RKO (cell line): ENCODE measurements around the gene SNAI3.

Source experiments
- DNase-seq: peaks from one replicate; pipeline ENCODE4 v3.0.0-alpha.2; 2016; ENCODE audit warnings: low spot score

Gene SNAI3

DNA sequence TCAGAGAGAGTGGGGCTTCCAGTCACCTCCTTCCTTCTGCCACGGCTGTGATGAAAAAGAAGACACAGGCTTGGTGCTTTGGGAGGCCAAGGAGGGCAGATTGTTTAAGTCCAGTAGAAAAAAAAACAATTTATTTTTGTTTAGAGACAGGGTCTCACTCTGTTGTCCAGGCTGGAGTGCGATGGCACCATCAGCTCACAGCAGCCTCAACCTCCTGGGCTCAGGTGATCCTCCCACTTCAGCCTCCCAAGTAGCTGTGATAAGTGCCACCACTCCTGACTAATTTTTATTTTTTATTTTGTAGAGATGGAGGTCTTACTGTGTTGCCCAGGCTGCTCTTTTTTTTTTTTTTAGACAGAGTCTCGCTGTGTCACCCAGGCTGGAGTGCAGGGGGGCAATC is 20.7 kb downstream of the SNAI3 start:
- DNase-seq: no peak

DNA sequence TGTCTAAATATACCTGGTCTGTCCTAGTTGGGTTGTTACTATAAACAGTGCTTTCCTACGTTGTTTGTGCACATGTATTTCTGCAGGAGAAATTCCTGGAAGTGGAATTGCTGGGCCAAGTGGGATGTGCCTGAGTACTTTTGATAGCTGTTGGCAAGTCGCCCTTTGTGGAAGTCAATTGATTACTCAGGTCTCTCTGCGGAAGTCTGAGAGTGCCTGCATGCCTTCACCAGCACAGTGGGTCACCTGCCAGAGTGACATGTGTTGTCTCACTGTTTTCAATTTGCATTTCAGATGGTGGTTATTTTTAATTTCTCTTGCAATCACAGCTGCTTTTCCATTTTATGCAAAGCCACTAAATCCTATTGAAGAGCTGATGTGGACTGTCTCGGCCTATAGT is 21.2 kb downstream of the SNAI3 start:
- no peak for DNase-seq

DNA sequence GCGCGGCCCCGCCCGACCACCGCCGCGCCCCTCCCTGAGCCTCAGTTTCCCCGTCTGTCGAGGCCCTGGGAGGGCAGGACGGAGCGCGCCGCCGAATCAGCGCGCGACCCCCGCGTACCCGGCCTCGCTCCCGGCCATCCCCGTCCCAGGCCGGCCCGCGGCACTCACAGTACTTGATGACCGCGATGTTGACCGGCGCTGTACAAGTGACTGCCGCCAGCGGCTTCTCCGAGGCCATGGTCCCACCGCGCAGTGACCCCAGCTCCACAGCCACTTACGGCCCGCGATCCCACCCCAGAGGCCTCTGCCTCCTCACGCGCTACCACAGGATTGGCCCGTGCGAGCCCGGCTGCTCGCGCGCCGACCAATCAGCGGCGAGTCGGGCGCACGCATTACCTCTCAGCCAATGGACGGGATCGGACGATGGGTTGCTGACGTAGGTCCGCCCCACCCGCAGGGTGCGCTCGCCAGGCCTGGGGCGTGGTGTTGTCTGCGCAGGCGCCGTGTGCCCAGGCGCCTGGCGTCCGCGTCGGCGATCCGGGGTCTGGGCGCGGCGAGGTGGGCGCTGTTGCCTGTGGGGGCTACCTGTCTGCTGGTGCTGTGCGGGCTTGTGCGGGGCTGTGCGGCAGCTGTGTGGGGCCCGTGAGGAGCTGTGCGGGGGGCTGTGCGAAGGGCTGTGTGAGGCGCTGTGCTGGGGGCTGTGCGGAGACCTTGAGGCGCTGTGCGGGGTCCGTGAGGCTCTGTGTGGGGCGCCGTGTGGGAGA is 23.3 kb downstream of the SNAI3 start, which contains the start of gene MVD:
Gene MVD (minus strand): TSS at position 249 of the 764 bp plus-strand sequence. CDS start 11 bp downstream, at position 238.
- DNase-seq: peak; percentile 98

DNA sequence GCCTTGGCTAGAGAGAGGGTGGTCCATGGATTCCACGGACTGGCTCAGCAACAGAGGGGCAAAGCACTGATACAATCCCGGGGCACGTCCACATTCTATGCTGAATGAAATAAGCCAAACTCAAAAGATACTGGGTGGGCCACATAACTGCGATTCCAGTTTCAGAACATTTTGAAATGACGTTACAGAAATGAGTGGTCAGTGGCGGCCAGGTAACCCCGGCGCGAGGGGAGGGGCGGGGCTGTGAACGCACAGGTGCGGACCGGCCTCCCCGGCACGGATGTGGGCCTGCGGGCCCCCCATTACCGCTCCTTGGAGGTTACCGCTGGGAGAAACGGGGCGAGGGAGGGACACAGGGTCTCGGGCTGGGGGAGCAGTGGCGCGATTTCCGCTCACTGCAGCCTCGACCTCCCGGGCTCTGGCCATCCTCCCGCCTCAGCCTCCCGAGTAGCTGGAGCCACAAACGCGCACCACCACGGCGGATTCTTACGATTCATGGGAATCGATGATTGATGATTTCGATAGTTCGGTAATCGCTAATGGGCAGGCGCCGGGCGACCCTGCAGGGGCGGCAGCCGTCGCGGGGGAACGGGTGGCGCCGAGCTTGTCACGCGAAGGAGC is 24.0 kb downstream of the SNAI3 start:
- no peak for DNase-seq

DNA sequence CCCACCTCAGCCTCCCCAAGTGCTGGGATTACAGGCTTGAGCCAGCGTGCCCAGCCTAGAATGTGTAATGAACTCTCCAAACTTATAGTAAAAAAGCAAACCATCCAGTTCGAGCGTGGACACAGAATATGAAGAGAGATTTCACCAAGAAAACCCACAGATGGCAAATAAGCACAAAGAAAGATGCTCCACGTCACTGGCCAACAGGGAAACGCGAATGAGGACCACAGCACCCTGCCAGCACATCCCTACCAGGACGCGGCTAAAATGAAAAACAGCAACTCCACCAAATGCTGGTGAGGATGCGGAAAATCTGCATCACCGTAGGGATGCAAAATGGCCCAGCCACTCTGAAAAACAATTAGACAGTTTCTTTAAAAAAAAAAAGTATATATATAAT is 24.8 kb downstream of the SNAI3 start:
- no peak for DNase-seq

DNA sequence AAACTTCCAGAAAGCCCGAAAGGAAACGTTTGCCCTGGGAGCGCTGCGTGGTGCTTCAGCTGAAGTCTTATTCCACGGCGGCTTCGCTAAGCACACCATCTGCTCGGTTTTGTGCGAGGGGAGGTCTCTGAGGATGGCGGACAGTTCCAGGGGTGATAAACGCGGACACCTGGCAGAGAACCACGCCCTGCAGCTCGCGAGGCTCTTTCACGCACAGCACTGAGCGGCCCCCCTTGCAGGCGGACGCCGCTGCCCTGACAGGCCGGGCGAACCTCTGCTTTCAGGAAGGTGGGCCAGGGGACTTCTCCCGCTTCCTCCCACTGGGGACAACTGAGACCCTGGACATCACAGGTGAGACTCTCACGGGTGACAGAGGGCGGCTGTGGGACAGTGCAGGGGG is 27.1 kb downstream of the SNAI3 start:
- no peak for DNase-seq

DNA sequence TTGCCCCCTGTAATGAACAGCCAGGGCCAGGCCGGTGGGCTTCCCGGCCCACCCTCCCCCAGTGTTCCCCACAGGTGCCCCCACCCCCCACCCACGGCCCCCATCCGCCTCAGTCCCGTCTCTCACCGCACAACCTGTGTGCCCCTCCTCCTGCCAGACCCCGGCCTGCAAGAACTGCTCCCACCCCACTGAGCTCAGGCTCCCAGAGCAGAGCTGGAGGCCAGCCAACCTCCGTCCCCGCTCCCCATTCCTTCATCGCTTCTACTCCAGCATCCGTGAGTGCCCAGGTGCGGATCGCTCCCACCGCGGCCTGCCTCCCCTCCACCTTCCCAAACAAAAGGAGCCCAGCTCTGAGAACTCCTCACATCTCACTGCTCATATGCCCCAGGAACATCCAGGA is 27.6 kb downstream of the SNAI3 start:
- no peak for DNase-seq

DNA sequence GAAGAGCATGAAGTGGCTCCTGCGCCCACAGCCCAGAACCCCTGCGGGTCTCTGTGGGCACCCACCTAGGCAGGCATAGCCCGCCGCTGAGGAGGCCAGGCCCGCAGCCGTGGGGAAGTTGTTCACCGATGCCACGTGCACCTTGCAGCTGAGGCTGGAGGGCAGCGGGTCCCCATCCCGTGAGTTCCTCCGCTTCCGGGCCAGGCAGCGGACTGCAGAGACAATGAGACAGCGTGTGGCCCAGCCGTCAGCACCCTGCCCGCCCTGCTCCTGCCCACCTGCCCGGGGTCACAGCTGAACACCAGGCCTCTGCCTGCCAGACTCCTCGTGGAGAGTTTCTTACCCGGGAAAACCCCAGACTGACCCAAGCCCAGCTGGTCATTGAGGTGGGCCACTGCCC is 28.9 kb downstream of the SNAI3 start:
- DNase-seq: no peak

DNA sequence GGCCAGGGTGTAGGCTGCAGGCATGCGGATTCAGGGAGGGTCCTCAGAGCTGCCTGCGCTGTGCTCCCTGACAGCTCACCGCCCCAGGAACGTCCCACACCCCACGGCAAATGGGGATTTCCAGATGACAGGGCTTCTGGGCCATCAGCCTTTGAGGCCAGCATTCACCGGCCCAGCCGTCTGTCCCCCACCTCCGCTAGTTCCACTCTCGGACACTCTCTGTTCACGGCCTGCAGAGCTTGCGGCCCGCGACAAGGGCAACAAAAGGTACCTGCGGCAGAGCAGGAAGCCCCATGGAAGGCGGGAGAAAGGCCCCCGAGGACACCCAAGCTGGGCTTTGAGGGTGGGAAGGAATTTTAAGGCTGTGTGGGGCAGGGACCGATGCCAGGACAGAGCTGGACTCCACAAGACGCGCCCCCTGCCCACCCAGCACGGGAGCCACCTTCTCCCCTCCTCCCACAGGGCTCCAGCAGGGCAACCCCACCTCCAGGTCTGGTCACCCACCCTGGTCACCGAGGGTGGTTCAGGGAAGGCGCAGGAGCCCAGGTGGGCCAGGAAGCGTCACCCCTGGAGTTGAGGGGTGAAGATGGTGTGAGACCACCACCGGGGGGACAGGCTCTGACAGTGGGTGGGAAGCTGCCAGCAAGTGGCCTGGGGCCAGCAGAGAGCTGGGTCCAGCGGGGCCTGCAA is 29.9 kb downstream of the SNAI3 start:
- no peak for DNase-seq

DNA sequence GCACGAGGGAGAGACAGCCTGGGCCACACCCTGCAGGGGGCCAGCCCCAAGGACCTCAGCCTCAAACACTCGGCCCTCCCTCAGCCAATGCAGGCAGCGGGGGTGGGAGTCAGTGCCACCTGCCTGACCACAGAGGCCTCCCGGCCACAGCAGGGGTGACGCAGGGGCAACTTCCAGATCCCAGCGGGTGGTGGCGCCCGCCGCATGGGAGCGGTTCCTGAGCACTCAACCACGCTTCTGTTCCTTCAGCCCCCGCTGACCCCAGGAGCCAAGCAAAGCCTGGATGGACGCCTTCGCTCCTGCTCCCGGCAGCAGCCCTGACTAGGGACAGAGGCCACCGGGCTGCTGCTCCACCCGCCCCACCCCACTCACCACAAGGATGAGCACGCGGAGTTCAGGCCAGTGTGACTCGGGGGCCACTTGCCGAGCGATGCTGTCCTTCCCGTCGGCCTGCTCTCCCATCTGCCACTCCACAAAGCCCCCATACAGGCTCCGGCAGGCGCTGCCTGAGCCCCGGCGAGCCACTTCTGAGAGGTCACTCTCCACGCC is 30.5 kb downstream of the SNAI3 start:
- no peak for DNase-seq

DNA sequence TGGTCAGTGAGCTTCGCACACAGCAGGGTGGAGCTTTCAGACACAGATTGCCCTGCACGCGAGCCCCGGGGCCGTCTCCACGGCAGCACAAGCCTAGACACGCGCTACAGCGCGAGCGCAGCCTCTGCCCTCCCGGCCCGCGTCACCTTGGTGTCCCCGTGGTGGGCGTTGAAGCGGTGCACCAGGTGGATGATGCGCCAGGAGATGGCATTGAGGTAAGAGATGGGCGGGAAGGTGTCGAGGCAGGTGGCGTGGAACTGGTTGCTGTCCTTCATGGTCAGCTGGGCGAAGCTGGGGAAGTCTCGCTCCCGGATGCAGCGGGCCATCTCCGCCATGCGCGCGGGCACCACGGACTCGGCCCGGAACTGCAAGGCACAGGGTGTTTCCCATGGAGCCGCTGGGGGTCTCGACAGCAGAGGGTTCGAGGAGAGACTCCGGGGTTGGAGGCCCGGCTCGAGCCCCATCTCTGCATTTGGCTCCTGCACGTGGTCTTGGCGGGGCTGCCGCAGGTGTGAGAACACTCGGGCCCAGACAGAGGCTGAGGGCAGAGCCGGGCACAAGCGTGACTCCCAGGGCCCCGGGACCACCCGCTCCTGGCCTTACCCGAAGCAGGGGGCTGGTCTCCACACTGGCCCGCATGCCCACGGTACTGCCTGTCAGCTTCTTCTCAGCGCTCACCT is 31.1 kb downstream of the SNAI3 start:
- DNase-seq: no peak

DNA sequence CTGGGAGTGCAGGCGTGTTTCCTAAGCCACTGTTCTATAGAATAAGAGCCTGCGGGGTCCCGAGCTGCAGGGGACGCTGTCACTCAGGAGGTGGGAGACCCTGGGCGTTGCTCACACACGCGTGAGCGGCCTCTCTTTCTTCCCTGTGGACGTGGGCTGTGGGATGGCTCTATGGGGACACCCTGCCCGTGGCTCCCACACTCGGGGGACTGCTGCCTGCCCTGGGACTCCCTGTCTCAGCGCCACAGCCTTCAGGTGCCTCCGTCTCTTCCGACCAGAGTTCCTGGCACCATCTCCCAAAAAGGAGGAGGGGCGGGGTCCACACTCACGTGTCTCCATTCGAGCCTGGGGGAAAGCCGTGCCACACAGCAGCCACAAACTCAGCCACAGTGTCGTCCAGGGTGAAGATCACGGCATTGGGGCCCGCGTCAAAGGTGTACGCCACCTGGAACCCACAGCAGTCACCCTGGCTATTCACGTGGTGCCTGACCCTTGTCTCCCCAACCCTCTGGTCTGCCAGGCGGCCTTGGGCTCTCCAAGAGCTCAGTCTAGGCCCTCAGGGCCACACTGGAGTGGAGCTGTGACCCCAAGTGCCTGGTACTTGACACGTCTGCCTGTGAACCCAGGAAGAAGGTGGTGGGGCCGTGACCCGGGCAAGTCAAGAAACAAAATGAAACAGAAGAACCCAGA is 31.8 kb downstream of the SNAI3 start:
- no peak for DNase-seq

DNA sequence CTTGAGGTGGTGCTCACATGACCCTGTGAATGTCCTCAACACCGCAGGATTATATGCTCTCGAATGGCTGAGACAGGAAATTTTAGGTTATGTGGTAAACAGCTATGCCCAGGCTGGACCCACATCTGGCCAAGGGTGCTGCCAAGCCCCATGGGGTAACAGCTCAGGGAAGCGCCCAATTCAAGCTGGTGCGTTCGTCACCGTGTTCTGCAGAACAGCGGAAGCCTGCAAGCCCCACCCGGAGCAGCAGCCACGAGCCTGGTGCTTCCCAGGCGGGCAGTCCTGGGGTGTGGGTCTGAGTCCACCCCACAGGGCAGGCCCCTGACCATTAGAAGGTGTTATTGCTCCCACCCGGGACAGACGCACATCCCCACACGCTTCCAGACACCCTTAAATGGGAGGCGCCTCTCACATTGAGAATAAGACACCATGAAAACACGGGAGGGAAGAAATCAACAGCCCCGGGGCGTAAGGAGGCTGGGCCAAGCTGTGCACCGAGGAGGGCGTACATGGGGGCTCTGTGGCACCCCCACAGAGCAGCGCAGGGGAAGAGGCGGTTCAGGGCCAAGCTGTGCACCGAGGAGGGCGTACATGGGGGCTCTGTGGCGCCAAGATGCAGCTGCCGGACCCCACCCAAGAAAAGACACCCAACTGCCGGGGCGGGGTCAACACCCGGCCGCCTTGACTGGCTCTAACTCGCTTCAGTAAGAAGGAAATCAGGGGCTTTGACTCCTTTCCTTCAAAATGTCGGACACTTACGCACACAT is 32.5 kb downstream of the SNAI3 start:
- DNase-seq: no peak

DNA sequence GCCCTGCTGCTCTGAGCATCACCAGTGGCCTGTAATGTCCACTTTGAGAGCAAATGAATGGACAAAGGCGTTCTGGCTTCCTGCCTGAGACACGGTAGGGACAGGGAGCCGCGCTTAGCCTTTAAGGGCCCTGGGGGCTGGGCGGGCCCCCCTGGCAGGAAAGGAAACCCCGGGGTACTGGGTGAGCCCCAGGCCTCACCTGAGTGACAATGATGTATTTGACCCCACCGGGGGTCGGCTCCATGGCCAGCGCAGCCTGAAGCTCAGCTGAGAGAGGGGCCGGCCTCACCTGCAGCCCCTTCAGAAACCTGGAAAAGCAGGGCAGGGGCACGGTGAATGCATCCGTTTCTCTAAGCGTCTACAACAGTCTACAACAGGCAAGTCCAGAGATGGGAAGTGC is 33.2 kb downstream of the SNAI3 start:
- DNase-seq: no peak

DNA sequence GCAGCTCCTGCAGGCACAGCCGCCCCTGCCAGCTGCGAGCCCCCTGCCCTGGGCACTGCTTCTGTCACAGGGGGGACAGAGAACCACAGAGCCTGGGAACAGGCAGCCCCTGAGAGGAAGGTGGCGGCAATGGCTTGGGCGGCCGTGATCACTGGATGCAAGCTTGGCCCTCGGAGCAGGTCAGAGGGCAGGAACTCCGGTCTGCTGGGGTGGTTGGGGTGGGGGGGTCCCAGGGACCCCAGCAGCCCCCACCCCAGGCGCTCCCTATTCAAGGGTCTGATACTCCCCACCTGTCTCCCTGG is 33.6 kb downstream of the SNAI3 start:
- no peak for DNase-seq

DNA sequence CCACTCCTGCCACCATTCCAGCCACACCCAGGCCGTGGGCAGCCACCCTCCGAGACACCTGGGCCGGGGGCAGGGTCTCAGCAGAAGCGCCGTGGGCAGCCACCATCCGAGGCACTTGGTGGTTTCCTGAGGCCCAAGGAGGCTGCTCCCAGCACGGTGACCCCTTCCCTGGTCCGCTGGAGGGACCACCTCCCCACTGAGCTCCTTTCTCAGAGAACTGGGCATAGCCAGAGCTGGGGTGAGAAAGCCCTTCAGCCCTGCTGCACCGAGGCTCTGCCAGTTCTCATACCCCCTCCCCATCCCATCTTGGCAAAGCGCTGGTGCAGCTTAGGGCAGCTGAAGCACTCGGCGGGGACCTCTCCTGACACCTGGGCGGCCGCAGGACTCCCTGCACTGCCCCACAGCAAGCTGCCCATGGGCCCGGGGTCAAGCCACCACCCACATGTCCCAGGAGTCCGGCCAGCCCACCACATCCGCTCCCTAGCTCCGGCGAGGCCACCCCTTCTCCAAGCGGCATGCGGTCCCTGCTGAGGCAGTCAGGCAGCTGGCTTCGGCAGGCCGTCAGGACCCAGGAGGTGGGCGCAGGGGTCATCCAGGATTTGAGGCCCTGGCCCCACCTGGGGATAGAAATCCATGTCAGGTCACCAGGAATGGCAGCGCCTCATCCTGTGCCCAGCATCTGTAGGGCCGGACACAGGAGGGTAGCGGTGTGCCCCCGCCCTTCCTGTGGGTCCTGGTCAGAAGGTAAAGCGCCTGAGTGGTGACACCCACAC is 34.1 kb downstream of the SNAI3 start:
- no peak for DNase-seq

DNA sequence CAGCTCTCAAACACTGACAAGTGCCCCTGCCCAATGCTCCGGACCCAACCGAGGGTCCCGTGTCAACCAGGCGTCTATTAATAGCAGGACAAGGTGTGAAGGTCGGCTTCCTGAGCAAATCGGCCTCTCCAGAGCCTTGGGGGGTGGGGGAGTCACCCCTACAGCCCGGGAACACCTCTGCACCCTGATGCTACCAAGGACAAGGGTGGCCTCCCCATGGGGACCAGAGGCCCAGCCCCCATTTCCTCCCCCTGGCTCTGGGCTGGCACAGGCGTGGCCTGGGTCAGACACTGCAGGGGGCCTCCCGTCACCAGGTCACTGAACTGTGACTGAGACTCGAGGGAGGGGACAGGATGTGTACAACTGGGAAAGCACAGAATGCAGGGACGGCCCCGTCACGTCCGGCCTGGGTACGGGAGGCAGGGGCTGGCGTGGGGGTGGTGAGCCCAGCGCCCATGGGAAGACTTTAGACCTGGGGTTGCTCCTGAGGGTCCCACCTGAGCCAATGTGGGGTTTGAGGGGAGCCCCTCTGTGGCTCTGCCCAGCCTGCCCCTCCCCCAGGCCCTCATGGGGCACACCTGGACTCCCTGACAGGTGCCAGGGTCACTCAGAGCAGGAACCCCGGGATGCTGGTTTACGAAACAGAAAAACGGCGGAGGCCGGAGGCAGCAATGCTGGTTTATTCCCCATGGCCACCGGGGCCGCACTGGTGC is 34.9 kb downstream of the SNAI3 start:
- no peak for DNase-seq

DNA sequence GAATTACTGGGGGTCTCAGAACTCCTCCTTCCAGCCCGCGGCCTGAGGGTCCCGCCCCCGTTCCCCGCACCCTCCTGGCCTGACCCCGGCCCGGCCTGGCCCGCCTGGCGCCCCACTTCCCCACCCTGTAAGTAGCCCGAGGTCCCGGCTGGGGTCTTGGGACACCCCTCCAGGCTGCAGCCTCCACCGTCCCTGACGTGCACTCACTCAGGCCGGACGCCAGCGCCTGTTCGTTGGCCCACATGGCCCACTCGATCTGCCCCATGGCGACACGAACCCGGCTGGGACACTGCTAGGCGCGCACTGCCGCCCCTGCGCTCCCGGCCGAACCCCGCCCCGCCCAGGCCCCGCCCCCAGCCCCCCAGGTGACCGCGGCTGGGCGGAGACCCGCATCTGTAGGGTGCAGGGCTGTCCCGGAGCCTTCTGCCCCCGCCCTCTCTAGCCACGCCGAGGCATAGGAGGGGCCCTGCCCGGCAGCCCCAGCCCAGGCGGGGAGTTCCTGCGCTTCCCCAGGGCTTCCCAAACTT is 35.5 kb downstream of the SNAI3 start, which contains the start of gene CYBA:
Gene CYBA (minus strand): TSS at position 305 of the 527 bp plus-strand sequence. CDS start 40 bp downstream, at position 265.
- DNase-seq: peak; percentile 78
